GF-D8 (cell line): ENCODE measurements around the gene LHX1.

ENCODE experiments used
- DNase-seq: peaks from one replicate; lab custom pipeline; 2025; lab: John Stamatoyannopoulos, UW

The LHX1 gene

DNA sequence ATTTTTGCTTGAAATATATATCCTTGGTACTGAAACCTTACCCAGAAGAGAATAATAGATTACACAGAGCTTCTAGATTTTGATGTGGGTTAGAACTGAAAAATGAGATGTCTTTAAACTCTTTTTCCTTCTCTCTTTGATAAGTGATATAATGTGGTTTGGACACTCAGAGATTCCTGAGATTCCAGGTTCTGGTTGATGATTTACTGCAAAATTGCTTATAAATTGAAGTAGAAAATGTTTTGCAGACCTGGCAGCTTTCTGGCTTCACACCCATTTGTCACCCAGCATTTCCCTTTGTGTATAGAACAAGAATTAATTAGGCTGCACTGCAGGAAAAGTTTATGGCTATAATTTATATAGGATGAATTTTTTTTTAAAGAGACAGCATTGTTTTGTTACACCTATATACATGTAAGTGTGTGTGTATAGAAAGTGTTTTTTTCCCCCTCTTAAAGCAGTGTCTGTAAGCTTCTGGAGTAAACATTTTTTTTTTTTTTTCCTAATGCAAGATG lies 35.0 kb downstream of the LHX1 start:
- DNase-seq, result no peak

- no peak for DNase-seq
Measured at GRCh38 chr17:36972905-36973304, 35.6 kb downstream of the LHX1 start.

DNA sequence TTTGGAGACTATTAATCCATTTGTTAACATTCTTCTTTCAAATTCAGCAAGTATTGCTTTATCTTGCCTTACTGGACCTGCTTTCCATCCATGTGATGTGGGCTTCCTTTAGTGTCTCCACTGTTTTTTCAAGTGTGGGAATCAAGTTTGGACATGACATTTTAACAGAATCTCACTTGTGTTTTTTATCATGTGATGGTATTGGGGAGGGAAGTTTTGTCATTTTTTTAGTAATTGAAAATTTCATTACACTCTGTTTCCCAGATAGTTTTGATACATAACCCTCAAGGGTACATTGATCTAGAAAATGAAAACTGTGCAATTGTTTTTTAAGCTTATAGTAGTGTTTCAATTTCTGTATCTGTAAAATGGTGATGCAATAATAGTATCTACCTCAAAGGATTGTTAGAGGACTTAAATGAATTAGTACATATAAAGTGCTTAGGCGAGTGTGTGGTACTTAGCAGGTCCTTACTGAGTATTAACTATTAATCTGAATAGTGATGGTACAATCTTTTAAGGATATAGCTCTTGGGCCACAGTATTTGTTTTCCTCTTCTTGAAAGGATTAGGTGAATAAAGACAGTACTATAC lies 38.7 kb downstream of the LHX1 start:
- DNase-seq, result no peak

DNA sequence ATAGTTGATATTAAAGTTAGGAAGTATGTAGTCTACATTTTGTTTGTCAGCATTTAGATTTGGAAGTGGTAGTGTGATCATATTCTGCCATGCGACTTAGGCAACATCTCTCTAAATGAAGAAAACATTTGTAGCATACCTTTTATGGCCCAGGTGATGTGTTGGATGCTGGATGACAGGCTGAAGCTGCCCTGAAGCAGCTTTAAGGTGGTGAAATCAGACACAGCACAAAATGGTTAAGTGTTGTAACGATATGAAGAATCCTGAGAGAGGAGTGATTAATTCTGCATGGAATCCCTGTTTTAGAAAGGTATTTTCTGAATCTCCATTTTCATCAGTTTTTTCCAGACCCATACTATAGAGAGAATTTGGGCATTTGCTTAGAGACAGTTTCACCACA lies 39.8 kb downstream of the LHX1 start:
- DNase-seq, result no peak

- no peak for DNase-seq
Measured at GRCh38 chr17:36977568-36977967, 40.3 kb downstream of the LHX1 start.

GRCh38 chr17:36978810-36979564 lies 41.7 kb downstream of the LHX1 start:
- DNase-seq, result no peak

GRCh38 chr17:36979565-36979941 lies 42.3 kb downstream of the LHX1 start:
- DNase-seq, result no peak

DNA sequence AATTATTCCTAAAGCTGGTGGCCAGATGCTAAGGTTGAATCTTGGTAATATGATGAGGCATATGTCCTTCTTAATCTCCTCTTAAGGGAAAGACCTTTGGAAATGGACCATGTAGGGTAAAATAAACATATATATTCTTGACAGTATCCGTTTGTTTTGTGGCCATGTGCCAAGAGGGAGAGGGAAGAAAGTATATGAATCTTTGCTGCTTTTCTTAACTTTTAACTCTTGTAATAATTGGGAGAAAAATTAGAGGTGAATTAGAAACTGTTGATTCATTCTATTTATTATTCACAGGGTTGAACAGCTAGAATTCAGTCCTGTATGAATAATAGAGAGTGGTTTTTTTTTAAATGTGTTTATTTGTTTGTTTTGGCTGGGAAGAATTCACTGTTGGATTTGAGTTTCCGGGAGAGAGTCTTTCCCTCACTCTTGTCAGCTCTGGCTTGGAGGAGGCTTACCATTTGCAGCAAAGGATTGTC lies 43.0 kb downstream of the LHX1 start:
- DNase-seq, result no peak

GRCh38 chr17:36983618-36984017 lies 46.3 kb downstream of the LHX1 start:
- no peak for DNase-seq

DNA sequence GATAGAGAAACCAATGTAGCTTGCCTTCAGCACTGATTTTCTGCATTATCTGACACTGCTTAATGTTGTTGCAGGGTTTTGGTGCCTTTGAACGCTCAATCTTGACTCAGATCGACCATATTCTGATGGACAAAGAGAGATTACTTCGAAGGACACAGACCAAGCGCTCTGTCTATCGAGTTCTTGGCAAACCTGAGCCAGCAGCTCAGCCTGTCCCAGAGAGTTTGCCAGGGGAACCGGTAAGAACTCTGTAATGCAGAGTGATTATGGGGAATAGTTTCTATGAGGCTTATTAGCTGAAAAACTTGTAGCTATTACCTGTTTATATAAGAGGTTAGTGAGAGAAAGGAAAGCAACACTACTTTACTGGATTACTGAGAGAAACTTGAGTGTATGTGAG lies 51.9 kb downstream of the LHX1 start:
- DNase-seq, result no peak

DNA sequence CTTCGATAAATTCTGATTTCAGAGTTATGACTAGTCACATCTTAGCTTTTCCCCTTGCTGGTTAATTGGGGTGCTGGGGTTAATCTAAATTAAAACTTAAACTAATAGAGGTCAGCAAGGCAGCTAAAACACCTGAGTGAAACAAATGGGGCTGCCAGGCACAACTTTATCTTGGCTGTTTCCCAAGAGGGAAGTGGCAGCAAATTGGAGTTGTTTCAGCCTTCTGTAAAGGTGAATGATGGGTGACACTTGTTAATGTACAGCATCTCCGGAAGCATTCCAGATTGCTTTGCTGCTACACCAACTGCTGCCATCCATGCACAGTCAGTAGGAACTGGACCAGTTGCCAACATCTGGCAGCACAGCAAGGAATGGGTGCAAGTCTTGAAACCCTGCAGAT lies 55.4 kb downstream of the LHX1 start:
- DNase-seq, result no peak

DNA sequence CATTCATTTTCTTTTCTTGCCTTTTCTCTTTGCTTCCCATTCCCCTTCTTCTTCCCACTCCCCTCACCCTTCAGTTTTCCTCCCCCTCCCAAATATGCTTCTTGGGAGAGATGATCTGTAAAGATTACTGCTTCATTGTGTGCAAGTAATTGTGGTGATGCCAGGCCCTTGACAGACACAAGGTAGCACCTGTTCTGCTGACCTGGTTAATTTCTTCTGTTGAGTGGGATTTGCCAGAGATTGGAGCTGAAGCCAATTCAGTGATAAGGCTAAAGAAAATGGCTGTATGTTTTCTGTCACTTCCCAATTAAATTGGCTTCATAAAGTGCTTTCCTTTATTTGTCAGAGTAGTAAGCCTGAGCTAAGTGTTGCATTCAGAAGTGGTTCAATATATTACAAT lies 56.0 kb downstream of the LHX1 start:
- no peak for DNase-seq
